ENCODE results near the gene NOC3L.

DNA sequence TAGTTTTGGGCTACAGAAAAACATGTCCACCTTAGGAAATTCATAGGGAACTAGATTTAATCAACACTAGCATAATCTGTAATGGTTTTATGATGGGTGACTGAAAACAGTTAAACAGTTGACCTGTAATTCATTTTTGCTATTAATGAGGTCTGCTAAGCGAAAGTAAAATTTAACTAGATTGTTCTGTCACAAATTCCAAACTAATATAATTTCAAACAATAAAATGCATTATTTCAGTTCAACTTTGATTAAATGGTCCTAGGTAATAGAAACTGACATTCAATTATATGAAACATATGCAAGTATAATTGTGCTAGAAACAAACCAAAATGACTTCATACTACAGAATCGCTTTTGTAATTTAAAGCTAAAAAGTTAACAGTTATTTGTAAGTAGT, 6.9 kb downstream of the NOC3L start:
- TF ChIP-seq, protein P1, sequence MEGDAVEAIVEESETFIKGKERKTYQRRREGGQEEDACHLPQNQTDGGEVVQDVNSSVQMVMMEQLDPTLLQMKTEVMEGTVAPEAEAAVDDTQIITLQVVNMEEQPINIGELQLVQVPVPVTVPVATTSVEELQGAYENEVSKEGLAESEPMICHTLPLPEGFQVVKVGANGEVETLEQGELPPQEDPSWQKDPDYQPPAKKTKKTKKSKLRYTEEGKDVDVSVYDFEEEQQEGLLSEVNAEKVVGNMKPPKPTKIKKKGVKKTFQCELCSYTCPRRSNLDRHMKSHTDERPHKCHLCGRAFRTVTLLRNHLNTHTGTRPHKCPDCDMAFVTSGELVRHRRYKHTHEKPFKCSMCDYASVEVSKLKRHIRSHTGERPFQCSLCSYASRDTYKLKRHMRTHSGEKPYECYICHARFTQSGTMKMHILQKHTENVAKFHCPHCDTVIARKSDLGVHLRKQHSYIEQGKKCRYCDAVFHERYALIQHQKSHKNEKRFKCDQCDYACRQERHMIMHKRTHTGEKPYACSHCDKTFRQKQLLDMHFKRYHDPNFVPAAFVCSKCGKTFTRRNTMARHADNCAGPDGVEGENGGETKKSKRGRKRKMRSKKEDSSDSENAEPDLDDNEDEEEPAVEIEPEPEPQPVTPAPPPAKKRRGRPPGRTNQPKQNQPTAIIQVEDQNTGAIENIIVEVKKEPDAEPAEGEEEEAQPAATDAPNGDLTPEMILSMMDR (IDR thresholded peaks at IDR 0.05): no peak
- TF ChIP-seq POLR2A (IDR thresholded peaks at IDR 0.05): no peak
